HG03095 (cell line): ENCODE data around the gene RIMBP2.

Source experiments
- ATAC-seq: cut with Tn5 transposase; IDR thresholded peaks from one replicate; pipeline ENCODE4 v1.9.1; 2021; ENCODE audit warnings: moderate library complexity; ENCODE audit not compliant: unreplicated experiment

RIMBP2 gene

GRCh38 chr12:130573766-130574165 is 142.3 kb downstream of the RIMBP2 start:
- no peak for ATAC-seq

DNA sequence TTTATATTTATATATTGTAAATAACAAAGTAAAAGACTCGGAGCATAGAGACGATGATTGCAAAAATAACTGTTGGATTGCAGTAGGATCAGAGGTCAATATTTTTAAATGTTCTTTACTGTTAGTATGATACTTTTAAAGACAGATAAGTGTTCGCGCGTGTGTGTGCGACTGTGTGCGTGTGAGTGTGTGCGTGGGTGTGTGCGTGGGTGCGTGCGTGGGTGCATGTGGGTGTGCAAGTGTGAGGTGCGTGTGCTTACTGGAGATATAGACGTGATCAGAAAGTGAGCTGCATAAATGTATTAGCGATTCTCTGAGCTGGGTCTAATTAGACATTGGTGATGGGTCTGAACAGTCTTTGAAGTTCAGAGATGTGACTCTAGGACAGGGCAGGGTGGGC is 142.9 kb downstream of the RIMBP2 start:
- ATAC-seq = no peak

GRCh38 chr12:130572553-130572952 is 143.5 kb downstream of the RIMBP2 start:
- ATAC-seq = no peak

- ATAC-seq = no peak
These were observed 144.4 kb downstream of the RIMBP2 start for GRCh38 chr12:130571734-130572133.

DNA sequence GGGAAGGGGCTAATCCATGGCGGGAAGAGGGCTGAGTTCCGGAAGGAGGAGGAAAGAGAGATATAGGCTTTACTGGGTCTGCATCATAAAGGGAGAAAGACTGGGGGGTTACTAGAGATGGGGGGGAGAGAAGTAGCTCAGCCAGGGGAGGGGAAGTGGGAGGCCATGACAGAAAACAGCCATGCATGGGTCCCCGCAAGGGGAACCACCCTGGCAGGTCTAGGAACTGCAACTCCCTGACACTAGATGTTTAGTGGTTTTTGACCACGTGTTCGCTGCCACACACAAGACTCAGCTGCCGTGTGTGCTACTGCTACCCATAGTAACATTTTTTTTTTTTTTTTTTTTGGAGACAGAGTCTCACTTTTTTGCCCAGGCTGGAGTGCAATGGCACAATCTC is 145.0 kb downstream of the RIMBP2 start:
- no peak for ATAC-seq

DNA sequence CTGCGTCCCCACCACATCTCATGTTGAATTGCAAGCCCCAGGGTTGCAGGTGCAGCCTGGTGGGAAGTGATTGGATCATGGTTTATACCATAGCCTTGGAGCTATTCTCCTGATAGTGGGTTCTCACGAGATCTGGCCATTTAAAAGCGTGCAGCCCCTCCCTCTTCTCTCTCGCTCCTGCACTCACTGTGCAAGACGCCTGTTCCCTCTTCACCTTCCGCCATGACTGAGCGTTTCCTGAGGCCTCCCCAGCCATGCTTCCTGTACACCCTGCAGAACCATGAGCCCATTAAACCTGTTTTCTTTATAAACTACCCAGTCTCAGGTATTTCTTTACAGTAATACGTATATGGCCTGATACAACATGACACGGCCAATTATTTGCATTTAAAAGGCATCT is 146.6 kb downstream of the RIMBP2 start:
- no peak for ATAC-seq

DNA sequence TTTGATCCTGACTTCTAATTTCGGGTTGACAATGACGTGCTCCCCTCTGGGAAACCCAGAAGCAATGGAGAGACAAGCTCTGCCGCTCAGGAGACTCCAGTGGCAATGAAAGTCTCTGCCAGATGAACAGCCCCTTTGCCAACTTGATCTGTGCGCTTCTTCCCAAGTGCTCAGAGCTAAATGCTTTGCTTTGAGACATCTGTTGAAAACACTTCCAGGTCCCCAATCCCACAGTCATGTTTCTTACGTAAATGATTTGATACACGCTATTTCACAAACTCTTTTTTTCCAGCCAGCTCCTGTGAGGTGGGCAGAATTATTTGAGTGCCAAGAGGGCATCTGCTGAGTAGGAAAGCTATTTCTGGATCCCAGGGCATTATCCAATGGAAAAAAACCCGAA is 147.6 kb downstream of the RIMBP2 start:
- no peak for ATAC-seq

- ATAC-seq = no peak
These were observed 148.1 kb downstream of the RIMBP2 start for GRCh38 chr12:130568041-130568440.

GRCh38 chr12:130566446-130567155 is 149.5 kb downstream of the RIMBP2 start:
- no peak for ATAC-seq

DNA sequence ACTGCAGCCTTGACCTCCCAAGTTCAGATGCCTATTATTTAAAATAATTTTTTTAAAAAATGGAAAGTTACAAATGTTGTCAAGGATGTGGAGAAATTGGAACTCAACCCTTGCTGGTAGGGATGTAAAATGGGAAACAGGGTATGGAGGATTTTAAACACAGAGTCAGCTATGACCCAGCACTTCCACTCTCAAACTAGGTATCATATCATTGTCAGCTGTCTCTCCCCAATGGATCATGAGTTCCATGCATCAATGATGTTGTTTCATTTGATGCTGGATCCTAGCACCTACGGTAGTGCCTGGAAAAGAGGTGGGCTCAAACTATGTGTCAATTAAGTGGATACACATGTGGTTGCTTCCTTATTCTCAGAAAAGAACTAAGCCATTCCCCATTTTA is 150.9 kb downstream of the RIMBP2 start:
- ATAC-seq = no peak

- no peak for ATAC-seq
These were observed 152.8 kb downstream of the RIMBP2 start for GRCh38 chr12:130563323-130563722.

GRCh38 chr12:130562716-130563115 is 153.4 kb downstream of the RIMBP2 start:
- no peak for ATAC-seq

GRCh38 chr12:130560321-130560720 is 155.8 kb downstream of the RIMBP2 start:
- no peak for ATAC-seq

- ATAC-seq = no peak
These were observed 156.3 kb downstream of the RIMBP2 start for GRCh38 chr12:130559806-130560205.

DNA sequence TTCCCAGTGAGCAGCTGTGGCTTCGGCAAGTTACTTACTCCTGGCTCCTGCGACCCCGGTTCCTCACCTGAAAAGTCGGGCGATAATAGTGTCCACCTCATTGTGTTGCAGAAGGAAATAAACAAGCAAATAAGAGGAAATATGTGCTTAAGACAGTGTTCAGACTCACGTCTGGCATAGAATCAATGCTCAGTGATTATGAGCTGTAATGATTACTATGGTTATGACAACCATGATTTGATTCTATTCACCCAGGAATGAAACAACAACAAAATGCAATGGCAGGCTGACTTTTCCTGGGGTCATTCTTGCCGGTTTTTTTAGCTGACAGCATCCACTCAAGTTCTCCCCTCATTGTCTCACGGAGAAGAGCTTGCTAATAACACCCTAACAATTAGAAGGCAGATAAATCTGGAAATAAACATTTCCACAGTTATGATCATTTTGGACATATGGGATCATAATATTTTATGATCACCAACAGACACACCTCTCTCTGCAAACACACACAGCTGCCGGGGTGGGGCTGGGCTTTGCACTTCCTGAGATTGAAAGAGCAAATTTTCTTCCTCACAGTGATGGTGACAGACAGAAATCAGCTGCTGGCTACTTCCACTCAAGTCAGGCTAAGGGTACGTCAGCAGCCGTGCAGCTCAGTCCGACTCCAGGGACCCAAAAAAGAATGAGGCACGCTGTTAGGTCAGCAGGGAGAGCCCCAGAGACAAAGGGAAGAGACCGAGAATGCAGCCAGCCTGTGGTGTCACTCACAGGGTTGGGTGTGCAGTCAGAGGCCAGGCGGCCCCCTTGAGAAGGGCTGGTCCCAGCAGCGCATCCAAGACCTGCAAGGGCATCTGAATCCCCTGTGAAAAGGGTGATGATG is 158.0 kb downstream of the RIMBP2 start:
- ATAC-seq = no peak

DNA sequence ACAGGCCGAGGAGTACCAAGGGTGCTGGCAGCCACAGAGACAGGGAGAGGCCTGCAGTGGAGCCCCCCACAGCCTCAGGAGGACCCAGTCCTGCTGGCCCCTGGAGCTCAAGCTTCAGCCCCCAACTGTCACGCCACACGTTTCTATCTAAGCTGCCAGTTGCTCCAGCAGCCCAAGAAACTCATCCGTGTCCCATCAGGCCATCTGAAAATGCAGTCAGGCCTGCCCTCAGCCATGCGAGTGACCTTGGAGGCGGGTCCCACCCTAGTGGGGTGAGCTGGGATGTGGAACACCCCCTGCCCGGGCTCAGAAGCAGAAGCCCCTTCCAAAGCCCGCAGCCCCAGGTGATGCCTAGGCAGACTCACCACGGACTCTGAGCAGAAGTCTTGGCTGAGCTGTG is 158.9 kb downstream of the RIMBP2 start:
- ATAC-seq = no peak

DNA sequence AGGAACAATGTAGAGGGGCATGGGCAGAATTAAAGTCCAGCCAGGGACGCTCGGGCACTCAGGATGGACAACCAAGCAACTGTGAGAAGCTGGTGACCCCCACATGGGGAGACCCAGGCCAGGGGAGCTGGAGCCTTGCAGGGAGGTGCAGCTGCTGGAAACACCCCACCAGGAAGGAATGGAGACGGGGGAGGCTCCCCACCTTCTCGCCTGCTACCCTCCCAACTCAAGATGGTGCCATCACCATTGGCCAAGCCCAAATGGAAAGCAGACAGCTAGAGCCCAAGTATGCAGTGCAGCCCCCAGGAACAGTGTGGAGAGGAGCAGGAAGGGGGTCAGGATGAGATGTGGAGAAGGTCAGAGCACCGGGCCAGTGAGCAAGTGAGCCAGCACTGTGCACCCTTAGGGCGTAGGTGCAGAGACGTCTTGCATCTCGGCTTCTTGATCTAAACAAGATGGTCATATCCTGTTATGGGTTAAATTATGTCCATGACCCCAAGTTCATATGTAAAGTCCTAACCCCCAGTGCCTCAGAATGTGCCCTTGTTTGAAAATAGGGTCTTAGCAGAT is 159.5 kb downstream of the RIMBP2 start:
- no peak for ATAC-seq

DNA sequence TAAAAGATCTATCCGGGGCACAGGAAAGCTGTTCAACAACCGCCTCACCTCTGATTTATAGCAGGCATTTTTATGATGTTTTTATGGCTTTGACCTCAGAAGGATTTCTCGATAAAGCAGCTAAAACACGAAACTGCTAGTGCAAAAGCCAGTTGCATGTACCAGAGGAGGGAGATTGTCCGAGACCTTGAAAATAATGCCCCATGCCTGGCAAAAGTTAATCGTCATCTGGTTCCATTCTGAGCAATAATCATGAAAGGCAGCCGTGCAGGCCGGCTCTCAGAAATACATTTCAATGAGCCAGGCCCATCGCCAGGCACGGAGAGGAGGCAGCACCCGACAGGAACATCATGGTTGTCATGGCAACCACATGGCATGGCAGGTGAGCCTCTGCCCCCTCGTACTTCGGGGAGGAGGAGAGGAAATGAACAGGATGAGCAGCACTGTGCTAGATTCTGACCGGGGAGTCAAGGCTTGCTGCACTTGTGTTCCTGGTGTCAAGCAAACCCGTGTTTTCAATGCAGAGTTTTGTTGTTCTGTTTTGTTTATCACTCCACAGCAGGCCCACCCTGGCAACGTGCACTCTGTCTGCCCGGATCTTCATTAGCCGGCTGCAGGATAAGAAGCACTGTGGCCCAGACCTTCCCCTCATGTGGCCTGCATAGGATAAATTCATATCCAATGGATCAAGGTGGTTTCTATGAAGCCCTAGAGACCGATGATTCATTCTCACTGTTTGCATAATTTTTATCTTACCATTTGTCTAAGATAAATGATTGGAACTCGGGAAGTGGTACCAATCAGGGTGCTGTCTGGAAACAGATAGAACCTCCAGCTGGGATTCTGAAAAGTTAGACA is 160.2 kb downstream of the RIMBP2 start:
- no peak for ATAC-seq

DNA sequence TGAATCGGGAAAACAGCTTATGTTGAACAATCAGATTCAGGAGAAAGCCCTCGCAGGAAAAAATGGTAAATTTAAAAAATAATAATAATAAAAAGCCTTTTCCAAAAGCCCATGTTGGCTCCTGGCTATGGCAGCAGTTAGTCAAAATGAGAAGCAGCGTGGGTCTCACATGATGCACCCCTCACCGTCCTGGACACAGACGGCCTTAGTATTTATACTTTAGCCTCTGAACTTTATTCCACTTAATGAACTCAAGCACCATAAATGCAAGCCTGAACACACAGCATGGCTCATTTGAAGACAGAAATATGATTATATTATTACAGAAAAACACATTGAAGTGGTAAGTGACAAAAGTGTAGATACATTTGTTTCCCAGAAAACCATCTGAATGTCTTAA is 160.9 kb downstream of the RIMBP2 start:
- no peak for ATAC-seq

DNA sequence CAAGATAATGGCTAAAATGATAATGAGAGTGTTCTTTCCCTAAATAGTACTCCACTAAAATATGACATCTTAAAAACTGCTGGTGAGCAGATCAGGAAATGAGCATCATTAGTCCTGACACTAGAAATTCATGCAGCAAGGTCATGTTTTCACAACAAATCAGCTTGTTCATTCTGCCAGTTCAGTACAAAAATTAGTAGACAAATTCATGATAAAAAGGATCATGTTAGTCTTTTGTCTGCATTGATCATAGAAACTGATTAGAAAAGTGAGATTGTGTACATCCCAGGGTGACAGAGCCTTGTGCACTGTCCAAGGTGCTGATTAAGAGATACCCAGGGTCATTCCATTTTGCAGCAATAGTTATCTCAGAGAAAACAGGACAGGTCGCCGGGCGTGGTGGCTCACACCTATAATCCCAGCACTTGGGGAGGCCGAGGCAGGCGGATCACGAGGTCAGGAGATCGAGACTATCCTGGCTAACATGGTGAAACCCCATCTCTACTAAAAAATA is 163.6 kb downstream of the RIMBP2 start:
- ATAC-seq = no peak

GRCh38 chr12:130549361-130549760 is 166.7 kb downstream of the RIMBP2 start:
- no peak for ATAC-seq
